Vagina (tissue), 2 donors: Measurements from ENCODE around the gene RALBP1.

Experiments used
- POLR2A ChIP-seq, 2 donors: fragments of 450-650 bp; IDR thresholded peaks; one replicate each; pipeline ENCODE4 v1.6.1; 2017; ENCODE audit warnings: antibody characterized with exemption in 2 of 2, mild to moderate bottlenecking in 2 of 2, moderate library complexity in 2 of 2
- POLR2AphosphoS5 ChIP-seq, 2 donors: sonication (generic); formaldehyde crosslinking; IDR thresholded peaks; one replicate each; pipeline ENCODE4 v1.9.0; 2017; ENCODE audit warnings: antibody characterized with exemption in 2 of 2, mild to moderate bottlenecking in 2 of 2, low read depth in 1 of 2; ENCODE audit not compliant: insufficient read depth in 1 of 2
- TF ChIP-seq, protein P1 (sequence below), 3 experiments: fragments of 450-650 bp in 2 of 3; fragments of 200-600 bp in 1 of 3; sonication (generic) in 1 of 3; IDR thresholded peaks; one replicate each; pipeline ENCODE4 v1.5.1; 2017 to 2019; ENCODE audit warnings: antibody characterized with exemption in 3 of 3, mild to moderate bottlenecking in 2 of 3, moderate library complexity in 2 of 3

DNA sequence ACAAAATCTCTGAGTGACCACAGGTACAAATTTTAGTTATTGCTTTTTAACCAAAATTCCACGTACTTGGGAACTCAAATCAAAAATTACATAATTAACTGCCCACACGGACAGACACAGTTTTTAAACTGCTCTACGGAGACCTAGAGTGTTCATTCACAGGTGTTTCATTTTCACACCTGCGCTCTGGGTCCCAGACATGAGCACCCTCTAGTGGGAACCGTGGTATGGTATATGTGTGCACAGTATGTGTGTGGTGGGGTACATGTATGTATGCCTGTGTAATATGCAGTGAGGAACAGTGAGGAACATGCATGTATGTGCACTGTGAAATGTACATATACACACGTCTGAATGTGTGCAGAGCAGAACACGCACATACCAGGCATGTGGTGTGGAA lies 74.1 kb downstream of the RALBP1 start:
- TF ChIP-seq, protein P1, sequence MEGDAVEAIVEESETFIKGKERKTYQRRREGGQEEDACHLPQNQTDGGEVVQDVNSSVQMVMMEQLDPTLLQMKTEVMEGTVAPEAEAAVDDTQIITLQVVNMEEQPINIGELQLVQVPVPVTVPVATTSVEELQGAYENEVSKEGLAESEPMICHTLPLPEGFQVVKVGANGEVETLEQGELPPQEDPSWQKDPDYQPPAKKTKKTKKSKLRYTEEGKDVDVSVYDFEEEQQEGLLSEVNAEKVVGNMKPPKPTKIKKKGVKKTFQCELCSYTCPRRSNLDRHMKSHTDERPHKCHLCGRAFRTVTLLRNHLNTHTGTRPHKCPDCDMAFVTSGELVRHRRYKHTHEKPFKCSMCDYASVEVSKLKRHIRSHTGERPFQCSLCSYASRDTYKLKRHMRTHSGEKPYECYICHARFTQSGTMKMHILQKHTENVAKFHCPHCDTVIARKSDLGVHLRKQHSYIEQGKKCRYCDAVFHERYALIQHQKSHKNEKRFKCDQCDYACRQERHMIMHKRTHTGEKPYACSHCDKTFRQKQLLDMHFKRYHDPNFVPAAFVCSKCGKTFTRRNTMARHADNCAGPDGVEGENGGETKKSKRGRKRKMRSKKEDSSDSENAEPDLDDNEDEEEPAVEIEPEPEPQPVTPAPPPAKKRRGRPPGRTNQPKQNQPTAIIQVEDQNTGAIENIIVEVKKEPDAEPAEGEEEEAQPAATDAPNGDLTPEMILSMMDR (IDR thresholded peaks at IDR 0.05), result no peak
- TF ChIP-seq POLR2AphosphoS5 (IDR thresholded peaks at IDR 0.05; ENCODE audit: insufficient read depth in 1 of 2, low read depth in 1 of 2), result no peak
- TF ChIP-seq POLR2A (IDR thresholded peaks at IDR 0.05), result no peak
